A549 (cell line): ENCODE measurements around the gene SRA1. TPM values are rescaled to one million over a fixed set of nuclear protein-coding genes. Genes with fewer than 3 reads are reported as not detected.

Experiments
- ATAC-seq, 2 experiments: fragments of 200-7000 bp in 1 of 2; fragments of >200 bp in 1 of 2; cut with Nextera tagmentation in 1 of 2; cut with Tn5 transposase in 1 of 2; 3 replicates each; pipeline versions ENCODE4 v1.8.0 to v1.9.1; 2018 to 2020; ENCODE audit warnings: mild to moderate bottlenecking in 1 of 2, moderate library complexity in 1 of 2
- CTCF ChIA-PET: fragments of 300-600 bp; sonication (Branson Sonifier 250); formaldehyde crosslinking; extraction: SDS; loops from one replicate; lab custom pipeline; 2021; ENCODE audit warnings: antibody characterized with exemption, inconsistent platforms; lab: Yijun Ruan, JAX
- POLR2A ChIA-PET: fragments of 350-600 bp; formaldehyde crosslinking; extraction: SDS; loops from one replicate; lab custom pipeline; 2021; ENCODE audit warnings: antibody characterized with exemption, inconsistent platforms; lab: Yijun Ruan, JAX
- DNase-seq, 2 experiments: peaks; one replicate each; pipeline versions ENCODE4 v3.0.0 to v3.0.0-alpha.2; 2011 to 2016; ENCODE audit warnings: low read depth in 1 of 2, low spot score in 1 of 2
- FAIRE-seq: peaks from 2 replicates; lab custom pipeline; 2011; peaks lifted over from hg19 to GRCh38; lab: Jason Lieb, UNC
- H3K27ac ChIP-seq, 2 experiments: fragments of >200 bp; sonication (Bioruptor Twin); formaldehyde crosslinking; 3 replicates each; pipeline ENCODE4 v1.5.1; 2016 to 2017
- H3K4me1 ChIP-seq: fragments of >200 bp; sonication (Bioruptor Twin); formaldehyde crosslinking; 3 replicates; pipeline ENCODE4 v1.6.1; 2016
- H3K4me2 ChIP-seq: fragments of >200 bp; sonication (Bioruptor Twin); formaldehyde crosslinking; 3 replicates; pipeline ENCODE4 v1.6.1; 2016
- H3K4me3 ChIP-seq: fragments of >200 bp; sonication (Bioruptor Twin); formaldehyde crosslinking; 3 replicates; pipeline ENCODE4 v1.5.1; 2016
- H3K9me3 ChIP-seq: fragments of >200 bp; sonication (Bioruptor Twin); formaldehyde crosslinking; 3 replicates; pipeline ENCODE4 v1.6.1; 2016
- CBX8 ChIP-seq: fragments of 200-600 bp; sonication (generic); IDR thresholded peaks from 2 replicates; pipeline ENCODE4 v1.6.1; 2016
- CEBPB ChIP-seq, 2 experiments: fragments of >200 bp in 1 of 2; sonication (Bioruptor Twin) in 1 of 2; formaldehyde crosslinking in 1 of 2; IDR thresholded peaks; 2 replicates each; pipeline ENCODE4 v1.6.1; 2012 to 2016
- CHD4 ChIP-seq: fragments of 200-600 bp; sonication (generic); IDR thresholded peaks from 2 replicates; pipeline ENCODE4 v1.6.1; 2016; ENCODE audit warnings: antibody characterized with exemption, mild to moderate bottlenecking, borderline replicate concordance
- CTCF ChIP-seq: fragments of >200 bp; sonication (Bioruptor Twin); formaldehyde crosslinking; IDR thresholded peaks from 3 replicates; pipeline ENCODE4 v1.5.1; 2016
- EHMT2 ChIP-seq: fragments of 200-600 bp; sonication (generic); IDR thresholded peaks from 2 replicates; pipeline ENCODE4 v1.6.1; 2016; ENCODE audit warnings: antibody characterized with exemption, low read depth, mild to moderate bottlenecking, moderate library complexity
- ELK1 ChIP-seq: fragments of 150-350 bp; IDR thresholded peaks from 2 replicates; pipeline ENCODE4 v1.6.1; 2014; ENCODE audit warnings: low read depth, mild to moderate bottlenecking, low read length
- ESRRA ChIP-seq: fragments of 150-350 bp; IDR thresholded peaks from 2 replicates; pipeline ENCODE4 v1.6.1; 2014; ENCODE audit warnings: mild to moderate bottlenecking, low read length, borderline replicate concordance
- FOSL2 ChIP-seq, 2 experiments: fragments of 450-650 bp in 1 of 2; fragments of >200 bp in 1 of 2; sonication (Bioruptor Twin) in 1 of 2; formaldehyde crosslinking; IDR thresholded peaks; 2 replicates each; pipeline versions ENCODE4 v1.5.0 to v1.6.1; 2016 to 2020; ENCODE audit warnings: mild to moderate bottlenecking in 1 of 2, moderate library complexity in 1 of 2
- HES2 ChIP-seq: fragments of >200 bp; sonication (Bioruptor Twin); formaldehyde crosslinking; IDR thresholded peaks from 2 replicates; pipeline ENCODE4 v1.6.1; 2016
- HEYL ChIP-seq: fragments of 250-450 bp; sonication (Bioruptor Pico); IDR thresholded peaks from 2 replicates; pipeline ENCODE4 v1.8.0; 2021; ENCODE audit warnings: mild to moderate bottlenecking, moderate library complexity
- HOXB5 ChIP-seq: fragments of 250-450 bp; sonication (Bioruptor Pico); IDR thresholded peaks from 2 replicates; pipeline ENCODE4 v1.5.0; 2020; ENCODE audit warnings: mild to moderate bottlenecking, moderate library complexity
- JUNB ChIP-seq: fragments of >200 bp; sonication (Bioruptor Twin); formaldehyde crosslinking; IDR thresholded peaks from 2 replicates; pipeline ENCODE4 v1.6.1; 2016
- MAZ ChIP-seq: fragments of 150-350 bp; IDR thresholded peaks from 2 replicates; pipeline ENCODE4 v1.6.1; 2014; ENCODE audit warnings: antibody characterized with exemption, low read depth, low read length, borderline replicate concordance
- MYC ChIP-seq: IDR thresholded peaks from 2 replicates; pipeline ENCODE4 v1.6.1; 2012; ENCODE audit warnings: mild to moderate bottlenecking, inconsistent platforms, low read length, improper control_type of control experiment, borderline replicate concordance
- NR3C1 ChIP-seq: fragments of >200 bp; sonication (Bioruptor Twin); formaldehyde crosslinking; IDR thresholded peaks from 3 replicates; pipeline ENCODE4 v1.6.1; 2017
- TFCP2L1 ChIP-seq: fragments of 250-450 bp; sonication (Bioruptor Pico); IDR thresholded peaks from 2 replicates; pipeline ENCODE4 v1.5.0; 2021; ENCODE audit warnings: mild to moderate bottlenecking
- TP53 ChIP-seq: fragments of 250-450 bp; sonication (Bioruptor Pico); IDR thresholded peaks from 2 replicates; pipeline ENCODE4 v1.5.0; 2021; ENCODE audit warnings: mild to moderate bottlenecking, moderate library complexity
- ZC3H11A ChIP-seq: fragments of 450-650 bp; IDR thresholded peaks from 2 replicates; pipeline ENCODE4 v1.6.1; 2014; ENCODE audit warnings: antibody characterized with exemption, mild to moderate bottlenecking
- ZNF302 ChIP-seq: fragments of 250-450 bp; sonication (Bioruptor Pico); IDR thresholded peaks from 2 replicates; pipeline ENCODE4 v1.9.0; 2021; ENCODE audit warnings: inconsistent platforms, mild to moderate bottlenecking, moderate library complexity
- ZSCAN20 ChIP-seq: fragments of 250-450 bp; sonication (Bioruptor Pico); IDR thresholded peaks from 2 replicates; pipeline ENCODE4 v1.8.0; 2022; ENCODE audit warnings: mild to moderate bottlenecking, moderate library complexity
- WGBS: methylation state at CpG from one replicate; pipeline ENCODE4 v1.1.6; 2017; ENCODE audit errors: missing lambda C conversion rate; 5-methylcytosine and 5-hydroxymethylcytosine counted together
- polyA plus RNA-seq, 4 experiments: library from polyadenylated mRNA; depleted of rRNA in 3 of 4; stranded (reverse); fragments of >200 nt; fragmentation: RNase III in 1 of 4; extraction: RNeasy Plus Mini Kit Qiagen cat#74134 plus additional on column Dnase treatment in 1 of 4; gene quantifications; 2 replicates in 3 of 4; 3 replicates in 1 of 4; pipeline ENCODE4 v1.2.3, GENCODE V29; 2011 to 2017

SRA1 gene
- polyA plus RNA-seq, 2 of the 4 experiments (the other 2 are of a cell fraction): 28.6 to 50.8 TPM

GRCh38 chr5:140557965-140558364, 692 bp upstream of the SRA1 start (continued):
- no peak for TF ChIP-seq ZNF302
- no peak for TF ChIP-seq HOXB5 (CRISPR knock-in tag)
- no peak for TF ChIP-seq CEBPB (IDR thresholded peaks at IDR 0.05)
- TF ChIP-seq ZSCAN20 (CRISPR knock-in tag): no peak

GRCh38 chr5:140556438-140556837, 835 bp downstream of the SRA1 start:
- no peak; a peak in 1 of 6 replicates for ATAC-seq
- ChIA-PET CTCF (interaction anchor here (2.0 kb wide), 1 partner anchor 9 kb away, joined by 8 read pairs; the partner anchor contains the start of gene EIF4EBP3), POLR2A (interaction anchor here (2.5 to 2.9 kb wide), 2 partner anchors 9 to 91 kb away, joined by 32 read pairs; partner anchors contain the start of genes EIF4EBP3, IK and NDUFA2)
- Histone ChIP-seq H3K9me3 (no peaks in the 10 kb centered on the region), H3K27ac (peak overlapping the region; percentile 89 to 96), H3K4me3 (peak overlapping the region; percentile 75), H3K4me2 (peak overlapping the region; percentile 86)
- no peak for DNase-seq
- WGBS: 4% methylated on average over 6 of the region's 6 CpGs
- no peak for FAIRE-seq
- TF ChIP-seq JUNB (no peak), CBX8 (no peak), MYC (no peak), HES2 (no peak), TP53 (no peak), ESRRA (no peak), NR3C1 (no peak), TFCP2L1 (no peak), MAZ (no peak), CEBPB (IDR thresholded peaks at IDR 0.05) (no peak), HOXB5 (CRISPR knock-in tag) (no peak), CTCF (no peak), ZC3H11A (no peak), EHMT2 (no peak), ELK1 (no peak), FOSL2 (IDR thresholded peaks at IDR 0.05) (no peak), FOSL2 (CRISPR knock-in tag; IDR thresholded peaks at IDR 0.05) (no peak), CHD4 (no peak), HEYL (CRISPR knock-in tag) (no peak)
- TF ChIP-seq, all 56 proteins: peak for 0
- peaks cover 31% of the 10 kb centered on the region for H3K4me1 ChIP-seq

GRCh38 chr5:140555747-140556312, 1.4 kb downstream of the SRA1 start:
- peaks cover 31% of the 10 kb centered on the region for H3K4me1 ChIP-seq
- ATAC-seq (no peak), DNase-seq (no peak), FAIRE-seq (no peak)
- WGBS: 83% methylated on average over 1 of the region's 1 CpG
- peak overlapping the region; percentile 86 for H3K4me2 ChIP-seq
- TF ChIP-seq JUNB: no peak
- peak overlapping the region; percentile 89 to 96; a peak in 4 of 6 replicates for H3K27ac ChIP-seq
- H3K4me3 ChIP-seq: peak overlapping the region; percentile 75
- no peaks in the 10 kb centered on the region for H3K9me3 ChIP-seq
- CTCF ChIA-PET: interaction anchor here (0.7 kb wide), 1 partner anchor 166 kb away, joined by 3 read pairs; no protein-coding TSS in a partner anchor
- POLR2A ChIA-PET: interaction anchor here (2.9 kb wide), 1 partner anchor 91 kb away, joined by 32 read pairs; the partner anchor contains the start of genes IK and NDUFA2
